HG02610 (cell line): ENCODE measurements around the gene HNF4A.

Source experiments
- ATAC-seq: cut with Tn5 transposase; IDR thresholded peaks from one replicate; pipeline ENCODE4 v1.9.1; 2021; ENCODE audit warnings: mild to moderate bottlenecking, moderate library complexity; ENCODE audit not compliant: unreplicated experiment

The HNF4A gene

GRCh38 chr20:44392088-44392775, 36.7 kb downstream of the HNF4A start:
- no peak for ATAC-seq

DNA sequence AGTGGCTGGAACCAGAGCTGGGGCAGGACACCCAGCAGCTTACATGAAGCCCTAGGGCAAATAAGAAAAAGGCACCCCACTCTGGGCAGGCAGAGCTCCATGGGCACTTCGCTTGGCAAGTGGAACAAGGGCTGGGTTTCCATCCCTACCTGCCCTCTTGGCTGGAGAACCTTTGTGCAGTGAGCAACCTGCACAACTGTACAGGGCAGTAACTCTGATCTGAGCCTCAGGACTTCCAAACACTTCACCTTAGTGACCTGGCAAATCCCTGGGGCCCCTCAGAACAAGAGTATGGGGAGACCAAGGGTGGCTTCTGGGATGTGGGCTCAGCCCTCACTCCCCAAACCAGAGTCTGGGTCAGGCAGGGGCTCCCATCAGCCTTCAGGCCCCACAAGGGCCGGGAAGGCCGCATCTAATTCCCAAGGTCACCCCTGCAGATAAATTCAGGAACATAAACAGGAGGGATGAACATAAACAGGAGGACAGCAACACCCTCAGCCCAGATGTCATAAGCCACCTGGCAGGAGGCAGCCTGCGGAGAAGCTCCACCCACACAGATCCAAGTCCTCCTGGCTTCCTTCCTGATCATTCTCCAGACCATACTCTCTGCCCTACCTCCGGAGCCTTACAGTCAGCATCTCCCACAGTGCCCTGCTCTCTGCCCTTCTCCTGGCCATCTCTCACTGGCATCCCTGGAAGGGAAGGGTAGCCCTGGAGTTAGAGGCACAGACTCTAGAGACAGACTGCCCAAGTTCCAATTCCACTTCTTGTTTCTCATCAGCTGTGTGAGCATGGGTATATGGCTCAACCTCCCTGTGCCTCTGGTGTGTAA, 37.5 kb downstream of the HNF4A start:
- ATAC-seq: no peak

DNA sequence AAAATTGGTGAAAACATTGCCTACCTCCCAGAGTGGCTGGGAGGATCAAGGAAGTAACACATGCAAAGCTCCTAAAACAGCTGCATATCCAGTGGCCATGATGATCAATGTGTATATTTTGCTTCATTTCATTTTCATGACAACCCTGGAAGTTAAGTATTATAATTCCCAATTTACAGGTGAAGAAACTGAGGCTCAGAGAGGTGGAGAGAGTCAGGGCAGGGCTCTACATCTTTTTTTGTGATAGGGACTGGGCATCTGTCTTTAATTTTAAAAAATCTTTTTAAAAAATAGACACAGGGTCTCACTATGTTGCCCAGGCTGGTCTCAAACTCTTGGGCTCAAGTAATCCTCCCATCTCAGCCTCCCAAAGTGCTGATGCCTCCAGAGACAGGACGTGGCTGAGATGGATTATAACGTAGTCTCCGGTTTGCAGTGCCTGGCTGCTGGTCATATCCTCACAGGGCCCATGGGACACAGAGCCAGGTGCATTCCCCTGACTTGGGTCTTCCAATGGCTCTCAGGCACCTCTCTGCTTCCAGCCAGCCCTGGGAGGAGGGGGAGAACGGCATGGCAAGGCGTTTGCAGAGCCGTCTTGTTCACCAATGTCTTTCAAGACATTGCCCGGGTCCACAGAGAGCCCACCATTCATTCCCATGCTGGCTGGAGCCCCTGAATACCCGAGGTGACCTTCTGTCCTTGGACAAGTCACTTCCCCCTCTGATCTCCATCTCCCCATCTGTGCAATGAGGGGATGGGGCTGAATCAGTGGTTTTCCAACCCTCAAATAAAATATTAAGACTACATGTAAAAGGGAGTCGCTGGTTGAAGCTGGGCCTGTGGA, 38.3 kb downstream of the HNF4A start:
- no peak for ATAC-seq

DNA sequence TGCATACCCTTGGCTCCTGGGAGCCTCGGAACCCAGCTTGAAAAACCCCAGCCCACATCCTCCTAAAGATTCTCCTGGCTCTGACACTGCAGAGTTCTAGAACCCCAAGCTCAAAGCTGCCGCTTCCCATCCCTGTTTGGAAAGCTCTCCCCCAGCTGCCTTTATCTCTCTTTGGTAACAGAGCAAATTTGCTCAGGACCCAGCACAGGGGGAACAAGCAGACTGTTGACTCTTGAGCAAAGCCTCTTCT, 38.9 kb downstream of the HNF4A start:
- no peak for ATAC-seq

DNA sequence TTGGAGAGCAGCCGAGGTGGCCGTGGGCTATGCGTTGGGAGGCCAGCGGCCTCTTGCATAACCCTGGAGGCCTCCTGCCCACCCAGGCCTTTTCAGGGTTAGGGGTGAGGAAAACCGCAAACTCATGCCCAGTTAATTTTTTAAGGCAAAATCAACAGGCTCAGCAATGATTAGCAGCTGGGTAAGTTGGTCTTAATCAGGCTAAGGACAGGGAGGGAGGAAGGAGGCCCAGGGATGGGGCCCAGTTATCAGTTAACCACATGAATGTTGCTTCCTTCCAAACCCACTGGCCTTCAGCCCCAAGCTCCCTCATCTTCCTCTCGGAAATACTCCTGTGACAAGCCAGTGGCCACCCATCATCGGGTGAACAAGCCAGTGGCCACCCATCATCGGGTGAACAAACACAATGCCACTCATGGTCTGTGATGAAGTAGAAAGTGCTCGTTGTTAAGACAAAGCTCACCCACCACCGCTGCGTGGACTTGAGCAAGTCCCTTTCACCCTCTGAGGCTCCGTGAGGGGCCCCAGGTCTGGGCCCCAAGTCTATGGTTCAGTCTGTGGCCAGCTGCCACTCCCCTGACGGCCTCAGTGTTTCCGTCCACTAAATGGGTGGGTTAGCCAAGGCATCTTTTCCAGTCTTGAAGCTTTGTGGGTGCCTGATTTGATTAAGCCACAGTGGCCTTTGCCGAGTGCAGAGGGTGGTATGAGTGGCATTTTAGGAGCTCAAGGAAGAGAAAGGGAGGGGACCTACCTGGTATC, 39.4 kb downstream of the HNF4A start:
- no peak for ATAC-seq

- no peak for ATAC-seq
Observed at GRCh38 chr20:44395461-44396340, 40.2 kb downstream of the HNF4A start.

- ATAC-seq: no peak
Observed at GRCh38 chr20:44396369-44397130, 41.1 kb downstream of the HNF4A start.

- ATAC-seq: no peak
Observed at GRCh38 chr20:44398335-44398734, 42.8 kb downstream of the HNF4A start.

DNA sequence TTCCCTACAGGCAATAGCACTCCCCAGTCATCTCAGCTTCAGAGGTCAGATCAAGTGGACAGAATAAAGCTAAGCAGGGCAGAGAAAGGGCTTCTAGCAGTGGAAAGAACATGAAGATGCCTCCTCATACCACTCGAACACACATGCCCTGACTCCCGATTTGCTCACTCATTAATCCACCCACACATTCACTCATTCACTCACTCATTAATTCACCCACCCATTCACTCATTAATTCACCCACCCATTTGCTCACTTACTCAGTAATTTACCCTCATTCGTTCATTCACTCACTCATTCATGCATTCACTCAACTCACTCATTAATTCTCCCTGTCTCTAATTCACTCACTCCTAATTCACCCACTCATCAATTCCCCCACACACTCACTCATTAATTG, 43.9 kb downstream of the HNF4A start:
- no peak for ATAC-seq

DNA sequence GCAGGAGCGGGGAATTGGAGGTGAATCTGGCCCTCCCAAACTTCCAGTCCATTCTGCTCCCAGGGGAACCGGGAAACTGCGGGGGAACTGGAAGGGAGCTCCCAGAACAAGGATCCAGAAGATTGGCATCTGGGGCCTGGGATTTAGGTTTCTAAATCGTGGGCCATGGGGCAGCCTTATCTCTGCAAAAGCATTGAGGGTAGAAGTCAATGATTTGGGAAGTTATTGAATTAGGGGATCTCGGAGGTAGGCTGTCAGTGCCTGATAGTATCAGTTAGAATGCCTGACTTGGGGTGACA, 45.1 kb downstream of the HNF4A start:
- ATAC-seq: no peak

DNA sequence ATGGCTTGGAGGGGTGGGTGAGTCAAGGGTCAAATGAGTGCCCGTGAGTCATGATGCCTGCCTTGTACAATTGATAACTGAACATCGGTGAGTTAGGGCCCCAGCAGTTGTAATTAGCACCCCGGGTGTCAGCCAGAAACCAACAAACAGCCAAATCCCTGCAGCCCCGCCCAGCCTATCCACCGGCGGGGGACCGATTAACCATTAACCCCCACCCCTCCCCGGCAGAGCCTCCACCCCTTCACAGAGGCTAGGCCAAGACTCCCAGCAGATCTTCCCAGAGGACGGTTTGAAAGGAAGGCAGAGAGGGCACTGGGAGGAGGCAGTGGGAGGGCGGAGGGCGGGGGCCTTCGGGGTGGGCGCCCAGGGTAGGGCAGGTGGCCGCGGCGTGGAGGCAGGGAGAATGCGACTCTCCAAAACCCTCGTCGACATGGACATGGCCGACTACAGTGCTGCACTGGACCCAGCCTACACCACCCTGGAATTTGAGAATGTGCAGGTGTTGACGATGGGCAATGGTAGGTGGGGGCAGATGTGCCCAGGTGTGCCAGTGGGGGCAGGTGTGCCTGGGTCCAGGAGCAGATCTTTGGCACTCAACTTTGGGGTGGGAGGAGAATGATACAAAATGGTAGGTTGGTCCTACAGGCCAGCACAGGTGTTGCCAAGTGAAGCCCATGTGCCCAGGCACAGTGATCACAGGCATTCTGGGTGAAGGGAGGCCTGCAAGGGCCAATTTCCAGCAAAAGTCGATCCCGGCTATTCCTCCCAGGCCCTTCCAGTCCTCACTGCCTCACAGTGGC, 45.7 kb downstream of the HNF4A start:
- no peak for ATAC-seq

DNA sequence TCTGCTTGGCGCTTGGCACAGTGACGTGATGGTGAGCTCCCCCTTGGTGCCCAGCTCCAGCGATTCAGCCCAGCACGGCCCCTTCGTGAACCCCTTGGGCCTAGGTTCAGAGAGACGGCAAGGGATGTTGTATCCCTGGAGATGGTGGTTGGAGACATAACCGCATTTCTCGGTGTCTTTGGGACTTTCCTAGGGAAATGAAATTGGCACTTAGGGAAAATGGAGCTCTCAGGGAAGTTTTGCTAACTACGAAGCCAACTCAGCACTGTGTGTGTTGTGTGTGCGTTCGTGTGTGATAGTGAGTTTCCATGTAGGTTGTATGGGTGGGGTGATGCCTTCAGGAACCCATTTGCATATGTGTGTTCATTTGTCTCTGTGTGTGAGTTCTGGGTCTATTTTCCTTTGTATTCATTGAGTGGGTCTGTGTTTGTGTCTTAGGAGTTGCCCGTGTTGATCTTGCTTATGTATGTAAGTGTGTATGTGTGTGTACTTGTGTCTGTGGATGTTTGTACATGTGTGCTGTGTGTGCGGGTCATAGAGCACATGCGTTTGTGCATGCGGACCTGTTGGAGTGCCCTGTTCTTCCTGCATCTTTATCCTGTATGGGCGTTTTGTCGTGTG, 46.4 kb downstream of the HNF4A start:
- no peak for ATAC-seq

DNA sequence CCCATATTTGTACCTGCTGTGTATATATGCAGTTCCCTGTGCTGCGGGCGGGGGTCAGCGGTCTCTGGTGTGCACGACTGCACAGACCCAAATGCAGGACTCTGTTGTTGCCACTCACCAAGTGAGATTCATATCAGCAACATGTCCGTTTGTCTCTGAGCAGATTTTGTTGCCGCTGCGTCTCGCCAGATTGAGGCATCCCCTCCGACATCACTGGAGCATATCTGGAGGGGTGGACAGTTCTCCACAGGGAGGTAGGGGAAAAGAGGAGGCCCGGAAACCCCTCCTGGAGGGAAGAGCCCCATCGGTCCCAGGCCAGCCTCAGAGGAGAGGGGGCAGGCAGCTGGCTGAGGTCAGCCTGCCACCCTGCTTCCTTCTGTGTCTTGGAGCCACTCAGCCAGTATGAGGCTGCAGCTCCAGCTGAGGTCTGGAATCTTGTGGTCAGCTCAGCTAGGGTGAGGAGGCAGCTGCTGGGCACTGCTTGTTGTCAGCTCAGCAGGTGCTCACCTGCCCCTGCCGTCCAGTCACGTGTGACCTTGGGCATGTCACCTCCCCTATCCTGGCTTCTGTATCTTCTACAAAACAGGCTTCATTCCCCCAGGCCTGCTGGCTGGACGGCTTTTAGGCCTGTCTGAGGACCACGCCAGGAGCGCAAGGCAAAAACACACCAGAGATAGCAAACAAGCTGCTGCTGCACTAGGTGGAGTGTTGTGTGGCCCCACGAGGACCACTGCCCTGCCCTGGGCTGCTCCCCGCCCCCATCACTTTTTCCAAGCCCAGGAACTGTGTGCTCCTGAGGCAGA, 47.1 kb downstream of the HNF4A start:
- no peak for ATAC-seq

GRCh38 chr20:44403194-44404112, 48.0 kb downstream of the HNF4A start:
- ATAC-seq: no peak

GRCh38 chr20:44404204-44405181, 49.0 kb downstream of the HNF4A start:
- no peak for ATAC-seq
